Measurements from ENCODE around the gene SLC23A2. TPM values are rescaled to one million over a fixed set of nuclear protein-coding genes. Genes with fewer than 3 reads are reported as not detected.

The SLC23A2 gene
- total RNA-seq, 1 experiment from 2014 or later = 16.3 TPM

- BruUV-seq (replicated peaks) = no TSS peak
- POLR2A ChIA-PET = no interaction called here
- Histone ChIP-seq H3K9me2 (ENCODE audit: insufficient read depth) (no peaks in the 10 kb centered on the region), H3K9me3 (ENCODE audit: control insufficient read depth in 1 of 2, insufficient read depth in 1 of 2, low read depth in 1 of 2, low read length in 2 of 2) (no peaks in the 10 kb centered on the region), H4K20me1 (ENCODE audit: insufficient read depth) (no peaks in the 10 kb centered on the region), H3K27ac (ENCODE audit: low read depth, low read length) (no peak overlapping the region), H3K27me3 (ENCODE audit: insufficient read depth, low read length) (no peaks in the 10 kb centered on the region), H3K4me2 (ENCODE audit: low read length) (no peak overlapping the region), H3K79me2 (ENCODE audit: insufficient read depth, low read length) (no peaks in the 10 kb centered on the region), H2AFZ (ENCODE audit: low read depth, low read length, poor library complexity, severe bottlenecking) (no peak overlapping the region), H3K9ac (ENCODE audit: low read length) (no peak overlapping the region), H3K4me1 (ENCODE audit: control insufficient read depth in 1 of 2, insufficient read depth in 2 of 2, low read length in 2 of 2) (no peaks in the 10 kb centered on the region), H3K4me3 (replicated peaks in 1 of 2; ENCODE audit: low read depth in 1 of 2, low read length in 2 of 2) (no peak overlapping the region), H3K36me3 (ENCODE audit: control insufficient read depth in 1 of 2, insufficient read depth in 2 of 2, low read length in 2 of 2) (no peaks in the 10 kb centered on the region)
- intact Hi-C loops (cut with micrococcal nuclease) = no loop called here
- DNase-seq (ENCODE audit: low read depth, low spot score) (no peak), ATAC-seq (no peak)
- TF ChIP-seq JUND (IDR thresholded peaks at IDR 0.05) (no peak), SIN3A (IDR thresholded peaks at IDR 0.05; ENCODE audit: low read depth) (no peak), EZH2phosphoT487 (IDR thresholded peaks at IDR 0.05; ENCODE audit: borderline replicate concordance) (no peak)
- TF ChIP-seq, protein P1, sequence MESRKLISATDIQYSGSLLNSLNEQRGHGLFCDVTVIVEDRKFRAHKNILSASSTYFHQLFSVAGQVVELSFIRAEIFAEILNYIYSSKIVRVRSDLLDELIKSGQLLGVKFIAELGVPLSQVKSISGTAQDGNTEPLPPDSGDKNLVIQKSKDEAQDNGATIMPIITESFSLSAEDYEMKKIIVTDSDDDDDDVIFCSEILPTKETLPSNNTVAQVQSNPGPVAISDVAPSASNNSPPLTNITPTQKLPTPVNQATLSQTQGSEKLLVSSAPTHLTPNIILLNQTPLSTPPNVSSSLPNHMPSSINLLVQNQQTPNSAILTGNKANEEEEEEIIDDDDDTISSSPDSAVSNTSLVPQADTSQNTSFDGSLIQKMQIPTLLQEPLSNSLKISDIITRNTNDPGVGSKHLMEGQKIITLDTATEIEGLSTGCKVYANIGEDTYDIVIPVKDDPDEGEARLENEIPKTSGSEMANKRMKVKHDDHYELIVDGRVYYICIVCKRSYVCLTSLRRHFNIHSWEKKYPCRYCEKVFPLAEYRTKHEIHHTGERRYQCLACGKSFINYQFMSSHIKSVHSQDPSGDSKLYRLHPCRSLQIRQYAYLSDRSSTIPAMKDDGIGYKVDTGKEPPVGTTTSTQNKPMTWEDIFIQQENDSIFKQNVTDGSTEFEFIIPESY (IDR thresholded peaks at IDR 0.05; ENCODE audit: extremely low read depth, insufficient replicate concordance, low read length) = no peak
- RAD21 ChIA-PET (ENCODE audit: low non-redundant PET in 1 of 2, low total read pairs in 2 of 2, uncharacterized antibody in 2 of 2, unreplicated experiment in 2 of 2) = no interaction called here
- CTCF ChIA-PET = no interaction called here
These were observed 39.0 kb upstream of the SLC23A2 start for GRCh38 chr20:5040345-5040744.

- DNase-seq (ENCODE audit: low read depth, low spot score) = no peak
- Histone ChIP-seq H3K9ac (ENCODE audit: low read length) (no peak overlapping the region), H3K9me2 (ENCODE audit: insufficient read depth) (no peaks in the 10 kb centered on the region), H3K27me3 (ENCODE audit: insufficient read depth, low read length) (no peaks in the 10 kb centered on the region), H2AFZ (ENCODE audit: low read depth, low read length, poor library complexity, severe bottlenecking) (no peak overlapping the region), H3K4me2 (ENCODE audit: low read length) (no peak overlapping the region), H3K36me3 (ENCODE audit: control insufficient read depth in 1 of 2, insufficient read depth in 2 of 2, low read length in 2 of 2) (no peaks in the 10 kb centered on the region), H3K79me2 (ENCODE audit: insufficient read depth, low read length) (no peaks in the 10 kb centered on the region), H3K27ac (ENCODE audit: low read depth, low read length) (no peak overlapping the region), H4K20me1 (ENCODE audit: insufficient read depth) (no peaks in the 10 kb centered on the region), H3K4me3 (replicated peaks in 1 of 2; ENCODE audit: low read depth in 1 of 2, low read length in 2 of 2) (no peak overlapping the region), H3K9me3 (ENCODE audit: control insufficient read depth in 1 of 2, insufficient read depth in 1 of 2, low read depth in 1 of 2, low read length in 2 of 2) (no peaks in the 10 kb centered on the region), H3K4me1 (ENCODE audit: control insufficient read depth in 1 of 2, insufficient read depth in 2 of 2, low read length in 2 of 2) (no peaks in the 10 kb centered on the region)
- POLR2A ChIA-PET = no interaction called here
- no TSS peak for BruUV-seq (replicated peaks)
- no peak for ATAC-seq
- intact Hi-C loops (cut with micrococcal nuclease) = no loop called here
- CTCF ChIA-PET = no interaction called here
- no peak for TF ChIP-seq ATF3 (IDR thresholded peaks at IDR 0.05)
- TF ChIP-seq, protein P2, sequence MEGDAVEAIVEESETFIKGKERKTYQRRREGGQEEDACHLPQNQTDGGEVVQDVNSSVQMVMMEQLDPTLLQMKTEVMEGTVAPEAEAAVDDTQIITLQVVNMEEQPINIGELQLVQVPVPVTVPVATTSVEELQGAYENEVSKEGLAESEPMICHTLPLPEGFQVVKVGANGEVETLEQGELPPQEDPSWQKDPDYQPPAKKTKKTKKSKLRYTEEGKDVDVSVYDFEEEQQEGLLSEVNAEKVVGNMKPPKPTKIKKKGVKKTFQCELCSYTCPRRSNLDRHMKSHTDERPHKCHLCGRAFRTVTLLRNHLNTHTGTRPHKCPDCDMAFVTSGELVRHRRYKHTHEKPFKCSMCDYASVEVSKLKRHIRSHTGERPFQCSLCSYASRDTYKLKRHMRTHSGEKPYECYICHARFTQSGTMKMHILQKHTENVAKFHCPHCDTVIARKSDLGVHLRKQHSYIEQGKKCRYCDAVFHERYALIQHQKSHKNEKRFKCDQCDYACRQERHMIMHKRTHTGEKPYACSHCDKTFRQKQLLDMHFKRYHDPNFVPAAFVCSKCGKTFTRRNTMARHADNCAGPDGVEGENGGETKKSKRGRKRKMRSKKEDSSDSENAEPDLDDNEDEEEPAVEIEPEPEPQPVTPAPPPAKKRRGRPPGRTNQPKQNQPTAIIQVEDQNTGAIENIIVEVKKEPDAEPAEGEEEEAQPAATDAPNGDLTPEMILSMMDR (IDR thresholded peaks at IDR 0.05 in 2 of 3, conservative IDR thresholded peaks at IDR 0.05 in 1 of 3; ENCODE audit: borderline replicate concordance in 1 of 3, insufficient read depth in 1 of 3, low read depth in 2 of 3, low read length in 2 of 3) = no peak
- TF ChIP-seq, protein P3, sequence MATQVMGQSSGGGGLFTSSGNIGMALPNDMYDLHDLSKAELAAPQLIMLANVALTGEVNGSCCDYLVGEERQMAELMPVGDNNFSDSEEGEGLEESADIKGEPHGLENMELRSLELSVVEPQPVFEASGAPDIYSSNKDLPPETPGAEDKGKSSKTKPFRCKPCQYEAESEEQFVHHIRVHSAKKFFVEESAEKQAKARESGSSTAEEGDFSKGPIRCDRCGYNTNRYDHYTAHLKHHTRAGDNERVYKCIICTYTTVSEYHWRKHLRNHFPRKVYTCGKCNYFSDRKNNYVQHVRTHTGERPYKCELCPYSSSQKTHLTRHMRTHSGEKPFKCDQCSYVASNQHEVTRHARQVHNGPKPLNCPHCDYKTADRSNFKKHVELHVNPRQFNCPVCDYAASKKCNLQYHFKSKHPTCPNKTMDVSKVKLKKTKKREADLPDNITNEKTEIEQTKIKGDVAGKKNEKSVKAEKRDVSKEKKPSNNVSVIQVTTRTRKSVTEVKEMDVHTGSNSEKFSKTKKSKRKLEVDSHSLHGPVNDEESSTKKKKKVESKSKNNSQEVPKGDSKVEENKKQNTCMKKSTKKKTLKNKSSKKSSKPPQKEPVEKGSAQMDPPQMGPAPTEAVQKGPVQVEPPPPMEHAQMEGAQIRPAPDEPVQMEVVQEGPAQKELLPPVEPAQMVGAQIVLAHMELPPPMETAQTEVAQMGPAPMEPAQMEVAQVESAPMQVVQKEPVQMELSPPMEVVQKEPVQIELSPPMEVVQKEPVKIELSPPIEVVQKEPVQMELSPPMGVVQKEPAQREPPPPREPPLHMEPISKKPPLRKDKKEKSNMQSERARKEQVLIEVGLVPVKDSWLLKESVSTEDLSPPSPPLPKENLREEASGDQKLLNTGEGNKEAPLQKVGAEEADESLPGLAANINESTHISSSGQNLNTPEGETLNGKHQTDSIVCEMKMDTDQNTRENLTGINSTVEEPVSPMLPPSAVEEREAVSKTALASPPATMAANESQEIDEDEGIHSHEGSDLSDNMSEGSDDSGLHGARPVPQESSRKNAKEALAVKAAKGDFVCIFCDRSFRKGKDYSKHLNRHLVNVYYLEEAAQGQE (IDR thresholded peaks at IDR 0.05; ENCODE audit: low read depth) = no peak
- TF ChIP-seq SRF (IDR thresholded peaks at IDR 0.05; ENCODE audit: low read depth) = no peak
- TF ChIP-seq EGR1 (IDR thresholded peaks at IDR 0.05; ENCODE audit: low read depth) = no peak
- no peak for TF ChIP-seq FOSL1 (IDR thresholded peaks at IDR 0.05; ENCODE audit: low read depth)
- no peak for TF ChIP-seq EZH2phosphoT487 (IDR thresholded peaks at IDR 0.05; ENCODE audit: borderline replicate concordance)
- TF ChIP-seq TCF7L2 (IDR thresholded peaks at IDR 0.05; ENCODE audit: borderline replicate concordance, extremely low read depth, insufficient read depth, insufficient read length) = no peak
- no peak for TF ChIP-seq CEBPB (IDR thresholded peaks at IDR 0.05; ENCODE audit: low read depth)
- TF ChIP-seq EZH2 (IDR thresholded peaks at IDR 0.05) = no peak
- RAD21 ChIA-PET (ENCODE audit: low non-redundant PET in 1 of 2, low total read pairs in 2 of 2, uncharacterized antibody in 2 of 2, unreplicated experiment in 2 of 2) = no interaction called here
These were observed 38.6 kb upstream of the SLC23A2 start for GRCh38 chr20:5039889-5040288.
